ENCODE measurements around the gene SUFU. TPM values are rescaled to one million over a fixed set of nuclear protein-coding genes. Genes with fewer than 3 reads are reported as not detected.

SUFU gene
- total and polyA plus RNA-seq, 2 of the 8 experiments (the other 6 are each of a cell fraction or from before 2014, with no cell fraction given), result 7.0 to 10.8 TPM

DNA sequence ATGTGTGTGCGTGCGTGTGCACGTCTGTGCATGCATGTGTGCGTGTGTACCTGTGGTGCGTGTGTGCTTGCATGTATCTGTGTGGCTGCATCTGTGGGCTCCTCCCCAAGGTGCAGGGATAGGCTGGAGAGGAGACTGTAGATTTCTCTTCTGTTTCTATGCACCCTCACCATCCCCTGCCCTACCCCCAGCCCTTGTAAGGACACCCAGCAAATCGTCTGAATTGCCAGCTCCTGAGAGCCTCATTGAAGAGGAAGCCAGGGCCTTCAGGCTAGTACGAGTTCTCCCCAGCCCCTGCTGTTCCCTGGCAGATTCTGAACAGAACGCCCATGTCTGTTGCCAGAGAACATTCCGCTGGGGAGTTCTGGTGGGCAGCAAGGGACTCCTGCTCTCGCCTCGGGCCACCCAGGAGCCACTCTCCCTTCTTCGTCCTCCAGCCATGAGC lies 123.5 kb downstream of the SUFU start (continued):
- TF ChIP-seq CHD7 (IDR thresholded peaks at IDR 0.05; ENCODE audit: insufficient replicate concordance, low read length) (no peak), MAFK (IDR thresholded peaks at IDR 0.05; ENCODE audit: low read depth, low read length) (no peak), EP300 (IDR thresholded peaks at IDR 0.05; ENCODE audit: borderline replicate concordance in 1 of 2, low read depth in 2 of 2, low read length in 2 of 2) (no peak), CHD1 (IDR thresholded peaks at IDR 0.05; ENCODE audit: low read depth, low read length) (no peak), POLR2A (IDR thresholded peaks at IDR 0.05; ENCODE audit: control extremely low read depth in 1 of 2, low read depth in 2 of 2, low read length in 2 of 2) (no peak; a peak in 1 of 3 replicates), HDAC6 (IDR thresholded peaks at IDR 0.05; ENCODE audit: low read depth, low read length) (no peak), SUZ12 (IDR thresholded peaks at IDR 0.05; ENCODE audit: low read length) (no peak), TBP (IDR thresholded peaks at IDR 0.05; ENCODE audit: low read depth, low read length) (no peak), JUN (IDR thresholded peaks at IDR 0.05; ENCODE audit: low read depth, low read length) (no peak), NANOG (IDR thresholded peaks at IDR 0.05; ENCODE audit: insufficient read depth, low read depth, low read length, poor library complexity, severe bottlenecking) (no peak), RAD21 (IDR thresholded peaks at IDR 0.05 in 1 of 2, conservative IDR thresholded peaks at IDR 0.05 in 1 of 2; ENCODE audit: low read depth in 2 of 2, low read length in 2 of 2) (no peak)

Measured in H1 (cell line).